ENCODE results near the gene GNAQ. TPM values are rescaled to one million over a fixed set of nuclear protein-coding genes. Genes with fewer than 3 reads are reported as not detected.

The GNAQ gene
- total and polyA plus RNA-seq, 2 of the 13 experiments (the other 11 are each of a cell fraction or from before 2014, with no cell fraction given): 16.5 to 17.7 TPM

GRCh38 chr9:78004478-78005229 lies 27.0 kb downstream of the GNAQ start (continued):
- TF ChIP-seq ARNTL (CRISPR knock-in tag; IDR thresholded peaks at IDR 0.05): no peak
- TF ChIP-seq ELF3 (CRISPR knock-in tag; IDR thresholded peaks at IDR 0.05): no peak
- peak; percentile 33; the same call in 1 of the 2 replicates for TF ChIP-seq RARA (CRISPR knock-in tag; IDR thresholded peaks at IDR 0.05)
- TF ChIP-seq ZNF230 (CRISPR knock-in tag; IDR thresholded peaks at IDR 0.05): no peak
- TF ChIP-seq ZNF263 (CRISPR knock-in tag; IDR thresholded peaks at IDR 0.05): no peak
- no peak for TF ChIP-seq SOX6 (IDR thresholded peaks at IDR 0.05)
- peak; percentile 30; the same call in 1 of the 2 replicates for TF ChIP-seq SOX6 (CRISPR knock-in tag; IDR thresholded peaks at IDR 0.05)
- TF ChIP-seq ZNF33A (CRISPR knock-in tag; IDR thresholded peaks at IDR 0.05; ENCODE audit: borderline replicate concordance): no peak
- TF ChIP-seq ZNF530 (CRISPR knock-in tag; IDR thresholded peaks at IDR 0.05; ENCODE audit: low read depth): no peak
- no peak for TF ChIP-seq ELK4 (CRISPR knock-in tag; IDR thresholded peaks at IDR 0.05; ENCODE audit: borderline replicate concordance)
- no peak for TF ChIP-seq ZNF235 (CRISPR knock-in tag; IDR thresholded peaks at IDR 0.05; ENCODE audit: borderline replicate concordance)
- no peak for TF ChIP-seq SPEN (CRISPR knock-in tag; IDR thresholded peaks at IDR 0.05; ENCODE audit: low read depth)
- no peak for TF ChIP-seq ZNF639 (CRISPR knock-in tag; conservative IDR thresholded peaks at IDR 0.05)
- TF ChIP-seq HES4 (CRISPR knock-in tag; IDR thresholded peaks at IDR 0.05; ENCODE audit: borderline replicate concordance): no peak
- no peak for TF ChIP-seq JUND (CRISPR knock-in tag; IDR thresholded peaks at IDR 0.05)
- TF ChIP-seq ARNT2 (CRISPR knock-in tag; IDR thresholded peaks at IDR 0.05; ENCODE audit: low read depth): no peak
- TF ChIP-seq ZNF770 (CRISPR knock-in tag; IDR thresholded peaks at IDR 0.05): no peak
- TF ChIP-seq NCOA1 (CRISPR knock-in tag; IDR thresholded peaks at IDR 0.05): no peak
- peak; percentile 27 for TF ChIP-seq SKI (IDR thresholded peaks at IDR 0.05; ENCODE audit: partially characterized antibody)
- TF ChIP-seq ONECUT2 (CRISPR knock-in tag; IDR thresholded peaks at IDR 0.05): no peak
- TF ChIP-seq ZSCAN30 (CRISPR knock-in tag; IDR thresholded peaks at IDR 0.05): no peak
- no peak for TF ChIP-seq MZF1 (CRISPR knock-in tag; IDR thresholded peaks at IDR 0.05; ENCODE audit: borderline replicate concordance)

Data from HepG2 (cell line).